Measurements from ENCODE around the gene DMWD.

The DMWD gene

GRCh38 chr19:45791744-45792469 lies 738 bp downstream of the DMWD start:
- Histone ChIP-seq H3K4me3 (replicated peaks; ENCODE audit: insufficient read depth, low read length) (no peak overlapping the region), H3K27ac (replicated peaks) (no peak overlapping the region), H3K27me3 (ENCODE audit: insufficient read depth, poor library complexity, severe bottlenecking) (peaks cover 71% of the 10 kb centered on the region)
- TF ChIP-seq SPI1 (IDR thresholded peaks at IDR 0.05; ENCODE audit: borderline replicate concordance, low read depth) (no peak), REST (IDR thresholded peaks at IDR 0.05; ENCODE audit: insufficient replicate concordance, low read depth) (peak; percentile 79)
- DNase-seq (ENCODE audit: low read depth in 1 of 2, low spot score in 1 of 2): no peak

DNA sequence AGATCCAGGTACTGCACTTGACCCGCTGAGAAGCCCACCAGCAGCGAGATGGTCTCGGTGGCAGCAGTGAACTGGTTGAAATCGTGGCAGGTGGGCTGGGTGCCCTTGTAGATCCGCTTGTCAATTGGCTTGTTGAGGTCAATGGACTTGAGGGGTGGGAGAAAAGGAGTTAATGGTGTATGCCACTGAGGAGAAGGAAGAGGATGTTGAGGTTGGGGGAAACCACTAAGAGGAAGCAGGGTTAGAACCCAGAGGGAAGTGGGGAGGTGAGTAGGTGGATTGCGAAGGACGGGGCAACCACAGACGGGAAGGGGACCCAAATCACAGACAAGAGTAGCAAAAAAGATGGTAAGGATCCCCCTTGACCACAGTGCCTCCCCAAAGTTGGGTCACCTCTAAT lies 1.7 kb downstream of the DMWD start:
- no peak overlapping the region for H3K27ac ChIP-seq (replicated peaks)
- no peak overlapping the region for H3K4me3 ChIP-seq (replicated peaks; ENCODE audit: insufficient read depth, low read length)
- TF ChIP-seq POLR2AphosphoS5 (IDR thresholded peaks at IDR 0.05; ENCODE audit: low read depth) (peak; percentile 100), REST (IDR thresholded peaks at IDR 0.05; ENCODE audit: insufficient replicate concordance, low read depth) (no peak), CTCF (IDR thresholded peaks at IDR 0.05; ENCODE audit: insufficient read depth, low read length) (no peak), GABPA (IDR thresholded peaks at IDR 0.05; ENCODE audit: low read depth) (peak; percentile 60; the same call in 1 of the 2 replicates), SPI1 (IDR thresholded peaks at IDR 0.05; ENCODE audit: borderline replicate concordance, low read depth) (peak; percentile 99)
- peaks cover 71% of the 10 kb centered on the region for H3K27me3 ChIP-seq (ENCODE audit: insufficient read depth, poor library complexity, severe bottlenecking)
- DNase-seq (ENCODE audit: low read depth in 1 of 2, low spot score in 1 of 2): peak; percentile 62 to 90

DNA sequence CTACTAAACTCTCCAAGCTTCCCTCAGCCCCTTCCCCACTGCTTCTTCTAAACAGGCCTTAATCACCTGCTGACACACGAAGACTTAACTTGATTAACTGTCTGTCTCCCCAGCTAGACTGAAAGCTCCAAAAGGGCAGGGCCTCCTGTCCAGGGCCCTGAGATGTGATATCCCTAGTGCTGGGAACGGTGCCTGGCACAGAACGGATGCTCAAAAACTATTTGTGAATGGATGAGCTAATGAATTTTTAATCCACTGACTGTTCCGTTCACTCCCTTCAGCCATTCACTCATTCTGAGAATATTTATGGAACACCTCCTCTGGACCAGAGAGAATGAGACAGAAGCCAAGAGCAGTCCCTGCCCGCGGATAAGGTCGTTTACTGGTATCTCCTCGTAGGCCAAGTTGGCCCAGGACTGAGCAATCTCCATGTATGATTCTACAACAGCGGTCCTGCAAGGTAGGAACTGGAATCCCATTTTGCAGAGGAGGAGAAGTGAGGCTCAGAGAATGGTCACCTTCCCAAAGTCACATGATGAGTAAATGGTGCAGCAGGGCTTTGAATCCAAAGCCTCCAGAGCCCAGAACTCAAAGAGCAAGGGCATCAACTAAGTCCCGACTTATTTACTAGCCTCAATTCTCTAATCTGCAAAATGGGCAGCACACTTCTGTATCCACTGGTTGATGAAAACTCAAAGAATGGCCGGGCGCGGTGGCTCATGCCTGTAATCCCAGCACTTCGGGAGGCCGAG lies 3.4 kb downstream of the DMWD start:
- no peak for DNase-seq (ENCODE audit: low read depth in 1 of 2, low spot score in 1 of 2)
- peaks cover 74% of the 10 kb centered on the region for H3K27me3 ChIP-seq (ENCODE audit: insufficient read depth, poor library complexity, severe bottlenecking)
- no peak overlapping the region for H3K27ac ChIP-seq (replicated peaks)
- TF ChIP-seq GABPA (IDR thresholded peaks at IDR 0.05; ENCODE audit: low read depth) (no peak), CTCF (IDR thresholded peaks at IDR 0.05; ENCODE audit: insufficient read depth, low read length) (no peak), POLR2AphosphoS5 (IDR thresholded peaks at IDR 0.05; ENCODE audit: low read depth) (no peak), REST (IDR thresholded peaks at IDR 0.05; ENCODE audit: insufficient replicate concordance, low read depth) (no peak), SPI1 (IDR thresholded peaks at IDR 0.05; ENCODE audit: borderline replicate concordance, low read depth) (no peak)
- no peak overlapping the region for H3K4me3 ChIP-seq (replicated peaks; ENCODE audit: insufficient read depth, low read length)
